Mucosa of descending colon (tissue), 3 donors: ENCODE results near the gene MX1. TPM values are rescaled to one million over a fixed set of nuclear protein-coding genes. Genes with fewer than 3 reads are reported as not detected.

ENCODE experiments used
- ATAC-seq: fragments of 200-7000 bp; cut with Tn5 transposase; one replicate; pipeline ENCODE4 v1.9.1; 2020; ENCODE audit warnings: mild to moderate bottlenecking, moderate library complexity
- DNase-seq, 3 donors: peaks; one replicate each; pipeline ENCODE4 v3.0.0-alpha.2; 2020
- H3K36me3 ChIP-seq: fragments of 200-600 bp; one replicate; pipeline ENCODE4 v1.8.0; 2021; ENCODE audit warnings: low read depth, mild to moderate bottlenecking
- H3K4me1 ChIP-seq: fragments of 200-600 bp; one replicate; pipeline ENCODE4 v1.8.0; 2021; ENCODE audit warnings: low read depth, mild to moderate bottlenecking
- H3K4me3 ChIP-seq: fragments of 200-600 bp; one replicate; pipeline ENCODE4 v1.8.0; 2021; ENCODE audit warnings: mild to moderate bottlenecking
- H3K9me3 ChIP-seq: fragments of 200-600 bp; one replicate; pipeline ENCODE4 v1.8.0; 2021; ENCODE audit warnings: mild to moderate bottlenecking
- intact Hi-C, 2 donors: fragments of 100-400 bp; cut with DNase I in 1 of 2; cut with micrococcal nuclease in 1 of 2; formaldehyde crosslinking; loops; one replicate each; pipeline versions ENCODE4 v1.11.0 to v1.11.1; 2022; cut with DNase I, micrococcal nuclease
- total RNA-seq, 3 donors: library from RNA; stranded (reverse); fragmentation: NEBNext Ultra II Directional in 2 of 3; extraction: Animal tissue kit (Norgen Biotek cat#: 25700) in 2 of 3; gene quantifications; one replicate each; pipeline versions ENCODE4 v1.2.1 to v1.2.4, GENCODE V29; 2021 to 2023
- TF ChIP-seq, protein P1 (sequence below): fragments of 200-600 bp; IDR thresholded peaks from one replicate; pipeline ENCODE4 v1.8.0; 2022; ENCODE audit warnings: antibody characterized with exemption, mild to moderate bottlenecking
- donor health status: DM: no; HTN: no; CAD: no; lungs with moderate emphysema.
- donor health status: DM: no; HTN: no; CAD: no.
- donor health status: DM: no; HTN: yes; CAD: no.

Gene MX1
- total RNA-seq, 3 donors from 2014 or later, result 30.7 to 78.5 (median 31.2) TPM

DNA sequence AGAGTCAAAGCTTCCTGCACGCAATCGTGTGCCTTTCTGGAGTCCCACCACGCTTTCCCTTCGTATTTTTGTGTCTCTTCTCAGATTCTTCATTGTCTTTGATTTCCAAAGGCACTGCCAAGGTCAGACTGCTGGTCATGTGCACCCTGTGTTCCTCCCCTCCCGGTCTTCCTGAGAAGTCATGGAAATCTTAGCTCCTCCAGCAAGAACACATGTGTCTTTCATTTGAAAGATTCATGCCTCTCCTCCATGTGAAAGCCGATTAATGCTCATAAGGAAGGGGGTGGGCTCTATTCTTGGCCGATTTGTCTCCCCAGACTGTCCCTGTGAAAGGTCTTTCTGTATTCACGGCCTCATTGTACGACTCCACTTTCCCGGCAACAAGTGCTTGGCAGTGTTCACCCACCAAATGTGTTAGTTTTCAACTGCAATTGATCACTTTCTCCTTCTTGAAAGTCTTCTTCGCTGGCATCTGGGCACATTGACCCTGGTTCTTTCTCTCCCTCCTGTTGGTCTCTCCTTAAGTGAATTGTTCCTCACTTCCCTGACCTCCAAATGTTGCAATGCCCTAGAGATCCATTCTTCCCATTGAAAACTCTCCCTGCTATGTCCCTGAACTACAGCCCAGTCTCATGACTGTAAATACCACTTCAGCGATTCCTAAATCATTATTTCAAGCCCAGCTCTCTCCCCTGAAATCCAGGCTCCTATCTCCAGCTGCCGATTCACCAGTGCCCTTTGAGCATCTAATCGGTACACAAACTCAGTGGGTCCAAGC, 38.8 kb upstream of the MX1 start:
- ATAC-seq (no peak), DNase-seq (no peak)
- Histone ChIP-seq H3K9me3 (no peaks in the 10 kb centered on the region), H3K36me3 (no peaks in the 10 kb centered on the region), H3K4me3 (no peak overlapping the region), H3K4me1 (no peaks in the 10 kb centered on the region)
- intact Hi-C loops, result no loop called here
- TF ChIP-seq, protein P1, sequence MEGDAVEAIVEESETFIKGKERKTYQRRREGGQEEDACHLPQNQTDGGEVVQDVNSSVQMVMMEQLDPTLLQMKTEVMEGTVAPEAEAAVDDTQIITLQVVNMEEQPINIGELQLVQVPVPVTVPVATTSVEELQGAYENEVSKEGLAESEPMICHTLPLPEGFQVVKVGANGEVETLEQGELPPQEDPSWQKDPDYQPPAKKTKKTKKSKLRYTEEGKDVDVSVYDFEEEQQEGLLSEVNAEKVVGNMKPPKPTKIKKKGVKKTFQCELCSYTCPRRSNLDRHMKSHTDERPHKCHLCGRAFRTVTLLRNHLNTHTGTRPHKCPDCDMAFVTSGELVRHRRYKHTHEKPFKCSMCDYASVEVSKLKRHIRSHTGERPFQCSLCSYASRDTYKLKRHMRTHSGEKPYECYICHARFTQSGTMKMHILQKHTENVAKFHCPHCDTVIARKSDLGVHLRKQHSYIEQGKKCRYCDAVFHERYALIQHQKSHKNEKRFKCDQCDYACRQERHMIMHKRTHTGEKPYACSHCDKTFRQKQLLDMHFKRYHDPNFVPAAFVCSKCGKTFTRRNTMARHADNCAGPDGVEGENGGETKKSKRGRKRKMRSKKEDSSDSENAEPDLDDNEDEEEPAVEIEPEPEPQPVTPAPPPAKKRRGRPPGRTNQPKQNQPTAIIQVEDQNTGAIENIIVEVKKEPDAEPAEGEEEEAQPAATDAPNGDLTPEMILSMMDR, result no peak

DNA sequence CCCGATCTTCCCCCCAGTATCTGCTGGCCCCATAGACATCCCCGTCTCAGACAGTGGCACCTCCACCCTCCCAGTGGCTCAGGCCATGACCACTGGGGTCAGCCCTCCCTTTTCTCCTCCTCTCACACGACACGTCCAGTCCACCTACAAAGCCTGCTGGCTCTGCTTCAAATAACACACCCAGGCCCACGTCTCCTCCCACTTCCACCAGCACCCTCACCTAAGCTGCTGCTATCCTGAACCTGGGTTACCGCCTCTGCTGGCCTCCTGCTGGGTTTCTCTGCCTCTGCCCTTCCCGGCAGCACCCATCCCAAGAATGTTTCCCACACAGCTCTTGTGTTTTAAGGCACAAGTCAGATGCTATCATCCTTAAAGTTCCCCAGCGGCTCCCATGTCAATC, 38.2 kb upstream of the MX1 start:
- intact Hi-C loops, result no loop called here
- Histone ChIP-seq H3K4me3 (no peak overlapping the region), H3K36me3 (no peaks in the 10 kb centered on the region), H3K4me1 (no peaks in the 10 kb centered on the region), H3K9me3 (no peaks in the 10 kb centered on the region)
- TF ChIP-seq, protein P1, result no peak
- no peak for ATAC-seq
- no peak for DNase-seq

DNA sequence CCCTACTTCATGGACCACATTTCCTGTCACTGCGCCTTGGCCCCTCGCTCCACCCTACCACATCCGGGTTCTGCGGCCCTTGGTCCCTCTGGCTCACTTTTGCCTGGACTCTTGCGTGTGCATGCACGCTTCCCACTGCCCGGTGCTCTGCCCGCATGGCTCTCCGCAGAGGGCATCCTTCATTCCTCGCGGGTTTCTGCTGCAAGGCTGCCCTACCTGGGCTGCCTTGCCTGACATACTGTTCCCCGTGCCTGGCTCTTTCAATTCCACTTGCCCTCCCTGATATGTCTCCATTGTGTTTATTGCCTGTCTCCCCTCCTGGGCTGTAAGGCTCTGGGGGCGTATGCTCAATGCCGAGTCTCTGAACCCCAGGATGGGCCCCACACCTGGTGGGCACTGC, 37.8 kb upstream of the MX1 start:
- Histone ChIP-seq H3K4me3 (no peak overlapping the region), H3K36me3 (no peaks in the 10 kb centered on the region), H3K9me3 (no peaks in the 10 kb centered on the region), H3K4me1 (no peaks in the 10 kb centered on the region)
- intact Hi-C loops, result no loop called here
- DNase-seq (no peak), ATAC-seq (no peak)
- TF ChIP-seq, protein P1, result no peak

DNA sequence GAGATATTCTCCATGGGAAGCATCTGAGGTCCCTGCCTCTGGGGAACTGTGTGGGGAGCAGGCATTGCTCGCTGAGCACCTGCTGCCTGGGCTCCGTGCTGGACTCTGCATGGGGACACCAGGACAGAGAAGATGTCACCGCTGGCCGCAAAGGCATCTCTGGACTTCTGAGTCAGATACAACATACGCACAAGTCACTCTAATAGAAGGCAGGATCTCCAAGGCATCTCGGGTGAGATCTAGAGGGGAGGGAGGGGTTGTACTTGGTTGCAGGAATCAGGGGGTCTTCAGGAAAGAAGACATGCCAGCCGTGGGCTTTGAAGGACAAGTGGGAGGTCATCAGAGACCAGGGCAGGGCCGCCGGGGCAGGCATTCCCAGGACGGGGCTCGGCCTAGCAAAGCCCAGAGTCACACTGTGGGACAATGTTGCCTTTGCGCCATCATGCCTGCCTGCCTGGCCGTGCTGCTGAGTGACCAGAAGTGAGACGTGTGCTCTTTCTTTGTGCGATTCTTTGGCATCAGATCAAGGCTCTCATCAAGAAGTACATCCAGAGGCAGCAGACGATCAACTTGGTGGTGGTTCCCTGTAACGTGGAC, 35.9 kb upstream of the MX1 start:
- TF ChIP-seq, protein P1, result no peak
- Histone ChIP-seq H3K36me3 (no peaks in the 10 kb centered on the region), H3K4me1 (no peaks in the 10 kb centered on the region), H3K4me3 (no peak overlapping the region), H3K9me3 (no peaks in the 10 kb centered on the region)
- intact Hi-C loops, result no loop called here
- ATAC-seq (no peak), DNase-seq (no peak)

DNA sequence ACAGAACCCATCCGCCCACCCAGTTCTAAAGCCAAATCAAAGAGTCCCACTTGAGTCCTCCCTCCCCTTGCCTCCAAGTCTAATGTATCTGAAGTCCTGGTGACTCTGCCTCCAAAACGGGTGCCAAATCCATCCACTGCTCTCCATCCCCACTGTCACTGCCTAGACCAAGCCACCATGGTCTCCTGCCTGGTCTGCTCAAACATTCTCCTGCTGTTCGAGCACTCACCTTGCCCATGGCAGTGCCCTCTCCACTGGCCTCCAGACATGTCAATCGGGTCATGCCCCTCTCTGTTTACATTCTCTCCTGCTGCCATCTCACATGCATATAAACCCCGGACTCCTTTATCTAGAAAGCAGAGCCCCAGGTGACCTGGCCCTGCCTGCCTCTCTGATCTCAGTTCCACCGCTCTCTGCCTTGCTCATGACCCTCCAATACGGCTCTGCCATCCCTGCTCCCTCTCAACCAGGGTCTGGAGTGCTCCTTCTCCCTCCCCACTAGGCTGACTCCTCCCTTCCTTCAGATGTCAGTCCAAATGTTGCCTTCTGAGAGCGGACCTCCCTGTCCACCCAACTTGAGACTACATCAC, 32.1 kb upstream of the MX1 start:
- Histone ChIP-seq H3K4me3 (no peak overlapping the region), H3K36me3 (no peaks in the 10 kb centered on the region), H3K9me3 (no peaks in the 10 kb centered on the region), H3K4me1 (peaks cover 4% of the 10 kb centered on the region)
- intact Hi-C loops, result no loop called here
- ATAC-seq (no peak), DNase-seq (no peak)
- TF ChIP-seq, protein P1, result no peak
